B cell (primary cell): ENCODE results near the gene KLHL36. TPM values are rescaled to one million over a fixed set of nuclear protein-coding genes. Genes with fewer than 3 reads are reported as not detected.

ENCODE experiments used
- ATAC-seq: fragments of 200-7000 bp; cut with Tn5 transposase; one replicate; pipeline ENCODE4 v1.10.0; 2021; ENCODE audit warnings: low read depth, mild to moderate bottlenecking, moderate number of reproducible peaks, moderate library complexity
- CTCF ChIA-PET: fragments of 350-600 bp; sonication (Branson Sonifier 250); formaldehyde crosslinking; loops from one replicate; lab custom pipeline; 2021; ENCODE audit warnings: antibody characterized with exemption, inconsistent platforms; lab: Charles Lee
- POLR2A ChIA-PET: fragments of 350-600 bp; sonication (Branson Sonifier 250); formaldehyde crosslinking; loops from one replicate; lab custom pipeline; 2021; ENCODE audit warnings: antibody characterized with exemption; lab: Charles Lee
- DNase-seq: peaks from one replicate; pipeline ENCODE4 v3.0.0; 2013
- H2AFZ ChIP-seq: 2 replicates; pipeline ENCODE4 v1.6.1; 2012; ENCODE audit warnings: mild to moderate bottlenecking, low read depth, low read length; ENCODE audit not compliant: insufficient read depth, poor library complexity, severe bottlenecking
- H3K27ac ChIP-seq, 2 donors: 1 replicate in 1 of 2; 2 replicates in 1 of 2; pipeline ENCODE4 v1.5.1; 2012 to 2013; ENCODE audit warnings: low read length in 2 of 2, mild to moderate bottlenecking in 2 of 2, moderate library complexity in 1 of 2
- H3K27me3 ChIP-seq, 4 experiments: fragments of 200-600 bp in 1 of 4; sonication (generic) in 1 of 4; replicated peaks in 1 of 4; 1 replicate in 2 of 4; 2 replicates in 2 of 4; pipeline versions ENCODE4 v1.6.1 to v1.7.0; 2013 to 2016; ENCODE audit warnings: low read length in 3 of 4, mild to moderate bottlenecking in 2 of 4, mixed read lengths in 1 of 4, moderate library complexity in 1 of 4; ENCODE audit not compliant: insufficient read depth in 4 of 4, control insufficient read depth in 3 of 4; ENCODE audit errors: control extremely low read depth in 1 of 4
- H3K36me3 ChIP-seq, 2 experiments: replicated peaks in 1 of 2; 1 replicate in 1 of 2; 2 replicates in 1 of 2; pipeline versions ENCODE4 v1.6.1 to v1.7.1; 2013; ENCODE audit warnings: low read length in 1 of 2; ENCODE audit not compliant: insufficient read depth in 2 of 2, control insufficient read depth in 1 of 2; ENCODE audit errors: control extremely low read depth in 1 of 2, extremely low read depth in 1 of 2
- H3K4me1 ChIP-seq, 2 donors: fragments of 200-600 bp in 1 of 2; sonication (generic) in 1 of 2; 1 replicate in 1 of 2; 2 replicates in 1 of 2; pipeline versions ENCODE4 v1.5.1 to v1.6.1; 2013 to 2017; ENCODE audit warnings: low read length in 2 of 2; ENCODE audit not compliant: control insufficient read depth in 2 of 2, insufficient read depth in 2 of 2
- H3K4me2 ChIP-seq: replicated peaks from 2 replicates; pipeline ENCODE3; 2012; ENCODE audit warnings: mild to moderate bottlenecking, low read depth, low read length; ENCODE audit not compliant: poor library complexity, severe bottlenecking
- H3K4me3 ChIP-seq, 5 experiments: fragments of 200-600 bp in 1 of 5; sonication (generic) in 1 of 5; 1 replicate in 3 of 5; 2 replicates in 2 of 5; pipeline versions ENCODE4 v1.5.1 to v1.7.0; 2011 to 2016; ENCODE audit warnings: low read length in 4 of 5, mild to moderate bottlenecking in 4 of 5, low read depth in 2 of 5, control low read depth in 1 of 5, moderate library complexity in 1 of 5; ENCODE audit not compliant: insufficient read depth in 1 of 5; ENCODE audit errors: control extremely low read depth in 1 of 5, extremely low read depth in 1 of 5
- H3K79me2 ChIP-seq: fragments of 200-600 bp; sonication (generic); one replicate; pipeline ENCODE4 v1.6.0; 2016; ENCODE audit warnings: low read length; ENCODE audit not compliant: control insufficient read depth, insufficient read depth
- H3K9ac ChIP-seq: fragments of 200-600 bp; sonication (generic); 2 replicates; pipeline ENCODE4 v1.6.1; 2017; ENCODE audit warnings: mild to moderate bottlenecking, low read length, moderate library complexity
- H3K9me3 ChIP-seq, 3 donors: one replicate each; pipeline versions ENCODE4 v1.6.1 to v1.7.1; 2013; ENCODE audit warnings: low read length in 2 of 3; ENCODE audit not compliant: control insufficient read depth in 2 of 3, insufficient read depth in 1 of 3; ENCODE audit errors: control extremely low read depth in 1 of 3
- H4K20me1 ChIP-seq: 2 replicates; pipeline ENCODE4 v1.6.0; 2012; ENCODE audit warnings: mild to moderate bottlenecking, low read length; ENCODE audit not compliant: insufficient read depth, control insufficient read depth, poor library complexity, severe bottlenecking
- H3K27ac Mint-ChIP-seq: one replicate; pipeline ENCODE4 v1.8.0; 2021; ENCODE audit warnings: mixed read lengths
- H3K27me3 Mint-ChIP-seq: one replicate; pipeline ENCODE4 v1.8.0; 2021; ENCODE audit warnings: mixed read lengths
- H3K4me1 Mint-ChIP-seq: one replicate; pipeline ENCODE4 v1.8.0; 2021; ENCODE audit warnings: mixed read lengths
- H3K4me3 Mint-ChIP-seq: one replicate; pipeline ENCODE4 v1.8.0; 2021; ENCODE audit warnings: mixed read lengths
- H3K9me3 Mint-ChIP-seq: one replicate; pipeline ENCODE4 v1.8.0; 2022; ENCODE audit warnings: mixed read lengths; ENCODE audit not compliant: insufficient read depth
- CTCF ChIP-seq: fragments of 200-600 bp; IDR thresholded peaks from one replicate; pipeline ENCODE4 v1.8.0; 2022; ENCODE audit warnings: antibody characterized with exemption, mild to moderate bottlenecking
- EZH2 ChIP-seq: IDR thresholded peaks from 2 replicates; pipeline ENCODE4 v1.6.1; 2012; ENCODE audit warnings: borderline replicate concordance, low read depth, mild to moderate bottlenecking, moderate library complexity, low read length; ENCODE audit not compliant: insufficient read depth, poor library complexity, severe bottlenecking
- WGBS: methylation state at CpG from one replicate; pipeline ENCODE4 v1.1.5; 2013; ENCODE audit warnings: missing lambda C conversion rate; ENCODE audit not compliant: insufficient coverage; 5-methylcytosine and 5-hydroxymethylcytosine counted together
- intact Hi-C: fragments of 100-400 bp; cut with micrococcal nuclease; formaldehyde crosslinking; loops from one replicate; pipeline ENCODE4 v1.10.0; 2022
- polyA plus RNA-seq: library from polyadenylated mRNA; depleted of rRNA; stranded (reverse); fragments of >200 nt; gene quantifications from 2 replicates; pipeline ENCODE4 v1.2.3, GENCODE V29; 2012
- total RNA-seq, 2 donors: library from RNA; stranded (reverse); fragments of 120-200 nt in 1 of 2; gene quantifications; 1 replicate in 1 of 2; 2 replicates in 1 of 2; pipeline versions ENCODE4 v1.2.3 to v1.2.4, GENCODE V29; 2013 to 2022

KLHL36 gene
- total and polyA plus RNA-seq, 2 donors (not counting 1 experiment from before 2014, with no cell fraction given), result 90.3 to 135 TPM

- intact Hi-C loops, result no loop called here
- no peak overlapping the region for H3K27ac ChIP-seq
- H3K27me3 ChIP-seq, result no peaks in the 10 kb centered on the region
- H3K4me2 ChIP-seq, result no peak overlapping the region
- ChIA-PET CTCF (interaction anchor here (0.6 to 17.8 kb wide), 4 partner anchors 15 to 100 kb away, joined by 3 to 536 read pairs (median 4); no protein-coding TSS in a partner anchor), POLR2A (no interaction called here)
- no peaks in the 10 kb centered on the region for H3K9me3 ChIP-seq
- H3K36me3 ChIP-seq, result no peaks in the 10 kb centered on the region
- no peaks in the 10 kb centered on the region for H3K9me3 Mint-ChIP-seq
- WGBS, result over 99% methylated on average over 10 of the region's 10 CpGs
- no peak overlapping the region for H3K4me3 ChIP-seq
- H3K4me1 Mint-ChIP-seq, result peaks cover 26% of the 10 kb centered on the region
- no peak overlapping the region for H3K9ac ChIP-seq
- no peak for ATAC-seq
- H2AFZ ChIP-seq, result no peak overlapping the region
- H3K4me3 Mint-ChIP-seq, result no peak overlapping the region
- DNase-seq, result no peak
- TF ChIP-seq CTCF (no peak), EZH2 (no peak)
- peaks cover 13 to 33% of the 10 kb centered on the region in 2 donors for H3K4me1 ChIP-seq
- H3K27ac Mint-ChIP-seq, result no peak overlapping the region
- no peaks in the 10 kb centered on the region for H3K79me2 ChIP-seq
- no peaks in the 10 kb centered on the region for H3K27me3 Mint-ChIP-seq
- H4K20me1 ChIP-seq, result no peaks in the 10 kb centered on the region
Observed at GRCh38 chr16:84629580-84629979, 18.7 kb upstream of the KLHL36 start.

- intact Hi-C loops, result no loop called here
- ChIA-PET CTCF (interaction anchor here (0.6 to 17.8 kb wide), 4 partner anchors 15 to 100 kb away, joined by 3 to 536 read pairs (median 4); no protein-coding TSS in a partner anchor), POLR2A (no interaction called here)
- H3K9ac ChIP-seq, result no peak overlapping the region
- Mint-ChIP-seq H3K9me3 (no peaks in the 10 kb centered on the region), H3K27me3 (no peaks in the 10 kb centered on the region), H3K4me3 (no peak overlapping the region), H3K27ac (no peak overlapping the region), H3K4me1 (peaks cover 26% of the 10 kb centered on the region)
- no peak overlapping the region for H3K27ac ChIP-seq
- DNase-seq (no peak), ATAC-seq (no peak)
- no peak overlapping the region for H3K4me3 ChIP-seq
- WGBS, result 100% methylated on average over 1 of the region's 5 CpGs
- no peaks in the 10 kb centered on the region for H4K20me1 ChIP-seq
- no peaks in the 10 kb centered on the region for H3K36me3 ChIP-seq
- no peak overlapping the region for H2AFZ ChIP-seq
- no peak overlapping the region for H3K4me2 ChIP-seq
- peaks cover 13 to 33% of the 10 kb centered on the region in 2 donors for H3K4me1 ChIP-seq
- no peaks in the 10 kb centered on the region for H3K27me3 ChIP-seq
- H3K9me3 ChIP-seq, result no peaks in the 10 kb centered on the region
- no peak for TF ChIP-seq CTCF
- TF ChIP-seq EZH2, result no peak
- H3K79me2 ChIP-seq, result no peaks in the 10 kb centered on the region
Observed at GRCh38 chr16:84630009-84630408, 18.3 kb upstream of the KLHL36 start.
